Breast epithelium (tissue), 3 donors: ENCODE data around the gene SLC22A23.

Experiments used
- CTCF ChIP-seq, 3 donors: fragments of 450-650 bp; IDR thresholded peaks; one replicate each; pipeline ENCODE4 v1.5.1; 2016 to 2017; ENCODE audit warnings: antibody characterized with exemption in 3 of 3, mild to moderate bottlenecking in 3 of 3, moderate library complexity in 3 of 3
- POLR2A ChIP-seq: fragments of 450-650 bp; IDR thresholded peaks from one replicate; pipeline ENCODE4 v1.6.1; 2016; ENCODE audit warnings: antibody characterized with exemption, mild to moderate bottlenecking, moderate library complexity
- POLR2AphosphoS5 ChIP-seq, 3 donors: sonication (generic); formaldehyde crosslinking; IDR thresholded peaks; one replicate each; pipeline ENCODE4 v1.6.1; 2017; ENCODE audit warnings: antibody characterized with exemption in 3 of 3

- TF ChIP-seq CTCF (IDR thresholded peaks at IDR 0.05) (no peak), POLR2A (no peak), POLR2AphosphoS5 (IDR thresholded peaks at IDR 0.05) (no peak)
Observed at GRCh38 chr6:3348821-3349220, 108.0 kb downstream of the SLC22A23 start.
